ENCODE data around the gene CORO1C. TPM values are rescaled to one million over a fixed set of nuclear protein-coding genes. Genes with fewer than 3 reads are reported as not detected.

Gene CORO1C
- polyA plus RNA-seq, 4 donors: 52.9 to 65.9 (median 61.8) TPM

GRCh38 chr12:108727868-108728735 lies 3.2 kb downstream of the CORO1C start:
- DNase-seq (ENCODE audit: low read depth in 4 of 4, low spot score in 2 of 4): no peak

GRCh38 chr12:108727161-108727560 lies 4.2 kb downstream of the CORO1C start:
- DNase-seq (ENCODE audit: low read depth in 4 of 4, low spot score in 2 of 4): no peak

GRCh38 chr12:108724890-108725151 lies 6.5 kb downstream of the CORO1C start:
- no peak for DNase-seq (ENCODE audit: low read depth in 4 of 4, low spot score in 2 of 4)

GRCh38 chr12:108724054-108724889 lies 7.0 kb downstream of the CORO1C start:
- no peak for DNase-seq (ENCODE audit: low read depth in 4 of 4, low spot score in 2 of 4)

GRCh38 chr12:108722992-108723766 lies 8.1 kb downstream of the CORO1C start:
- DNase-seq (ENCODE audit: low read depth in 4 of 4, low spot score in 2 of 4): no peak

- no peak for DNase-seq (ENCODE audit: low read depth in 4 of 4, low spot score in 2 of 4)
Observed at GRCh38 chr12:108722463-108722862, 8.9 kb downstream of the CORO1C start.

- DNase-seq (ENCODE audit: low read depth in 4 of 4, low spot score in 2 of 4): no peak
Observed at GRCh38 chr12:108721824-108722223, 9.5 kb downstream of the CORO1C start.

- no peak for DNase-seq (ENCODE audit: low read depth in 4 of 4, low spot score in 2 of 4)
Observed at GRCh38 chr12:108720757-108721514, 10.4 kb downstream of the CORO1C start.

GRCh38 chr12:108717243-108717642 lies 14.1 kb downstream of the CORO1C start:
- no peak for DNase-seq (ENCODE audit: low read depth in 4 of 4, low spot score in 2 of 4)

- DNase-seq (ENCODE audit: low read depth in 4 of 4, low spot score in 2 of 4): no peak
Observed at GRCh38 chr12:108714866-108715265, 16.5 kb downstream of the CORO1C start.

GRCh38 chr12:108713471-108713870 lies 17.8 kb downstream of the CORO1C start:
- no peak for DNase-seq (ENCODE audit: low read depth in 4 of 4, low spot score in 2 of 4)

- no peak for DNase-seq (ENCODE audit: low read depth in 4 of 4, low spot score in 2 of 4)
Observed at GRCh38 chr12:108712925-108713203, 18.5 kb downstream of the CORO1C start.

- DNase-seq (ENCODE audit: low read depth in 4 of 4, low spot score in 2 of 4): no peak
Observed at GRCh38 chr12:108712165-108712924, 19.0 kb downstream of the CORO1C start.

GRCh38 chr12:108711489-108712164 lies 19.7 kb downstream of the CORO1C start:
- DNase-seq (ENCODE audit: low read depth in 4 of 4, low spot score in 2 of 4): no peak

GRCh38 chr12:108709697-108710096 lies 21.6 kb downstream of the CORO1C start:
- no peak for DNase-seq (ENCODE audit: low read depth in 4 of 4, low spot score in 2 of 4)

- DNase-seq (ENCODE audit: low read depth in 4 of 4, low spot score in 2 of 4): no peak
Observed at GRCh38 chr12:108704527-108704926, 26.8 kb downstream of the CORO1C start.

- DNase-seq (ENCODE audit: low read depth in 4 of 4, low spot score in 2 of 4): no peak
Observed at GRCh38 chr12:108702595-108703320, 28.6 kb downstream of the CORO1C start.

GRCh38 chr12:108701779-108702441 lies 29.4 kb downstream of the CORO1C start:
- DNase-seq (ENCODE audit: low read depth in 4 of 4, low spot score in 2 of 4): no peak

All from left renal cortex interstitium (tissue), 4 donors.